AG09309 (cell line): Measurements from ENCODE around the gene NTM.

Experiments
- DNase-seq: peaks from one replicate; pipeline ENCODE4 v3.0.0-alpha.2; 2010; ENCODE audit warnings: low read depth
- H3K4me3 ChIP-seq: 2 replicates; pipeline ENCODE4 v1.5.1; 2011; ENCODE audit warnings: mild to moderate bottlenecking, low read depth, low read length, moderate library complexity; ENCODE audit not compliant: control insufficient read depth
- CTCF ChIP-seq: IDR thresholded peaks from 2 replicates; pipeline ENCODE4 v1.5.1; 2011; ENCODE audit warnings: mild to moderate bottlenecking, low read depth, low read length, inconsistent platforms; ENCODE audit not compliant: insufficient read depth, control insufficient read depth; ENCODE audit errors: missing control alignments

Gene NTM

GRCh38 chr11:132171031-132171430 lies 800.6 kb downstream of the NTM start:
- TF ChIP-seq CTCF, result no peak
- H3K4me3 ChIP-seq, result no peak overlapping the region
- no peak for DNase-seq

GRCh38 chr11:132174362-132175255 lies 804.2 kb downstream of the NTM start:
- no peak overlapping the region for H3K4me3 ChIP-seq
- TF ChIP-seq CTCF, result no peak
- no peak for DNase-seq

- no peak for TF ChIP-seq CTCF
- DNase-seq, result peak; percentile 13
Observed at GRCh38 chr11:132177106-132177505, 806.7 kb downstream of the NTM start.

GRCh38 chr11:132184079-132184478 lies 813.7 kb downstream of the NTM start:
- no peak overlapping the region for H3K4me3 ChIP-seq
- no peak for TF ChIP-seq CTCF
- no peak for DNase-seq

More at GRCh38 chr11:132177106-132177505, 806.7 kb downstream of the NTM start:
- H3K4me3 ChIP-seq, result no peak overlapping the region

- no peak for TF ChIP-seq CTCF
- H3K4me3 ChIP-seq, result no peak overlapping the region
- DNase-seq, result no peak
Observed at GRCh38 chr11:132185726-132186592, 815.5 kb downstream of the NTM start.

GRCh38 chr11:132186699-132187098 lies 816.3 kb downstream of the NTM start:
- TF ChIP-seq CTCF, result no peak
- no peak overlapping the region for H3K4me3 ChIP-seq
- DNase-seq, result no peak
